ENCODE data around the gene GABPB2. TPM values are rescaled to one million over a fixed set of nuclear protein-coding genes. Genes with fewer than 3 reads are reported as not detected.

GABPB2 gene
- total RNA-seq, 4 donors from 2014 or later, result 16.2 to 20.6 (median 18.1) TPM

- Histone ChIP-seq H3K27me3 (no peaks in the 10 kb centered on the region), H3K4me1 (peaks cover 43% of the 10 kb centered on the region), H3K27ac (peak overlapping the region; percentile 95), H3K4me3 (no peak overlapping the region), H3K9me3 (no peaks in the 10 kb centered on the region), H3K36me3 (peaks cover 48% of the 10 kb centered on the region)
- WGBS, result 92% methylated on average over 4 of the region's 4 CpGs
- no peak for TF ChIP-seq CTCF (IDR thresholded peaks at IDR 0.05)
- no peak for TF ChIP-seq POLR2AphosphoS5 (IDR thresholded peaks at IDR 0.05)
- TF ChIP-seq POLR2A (IDR thresholded peaks at IDR 0.05), result no peak
- TF ChIP-seq EP300 (IDR thresholded peaks at IDR 0.05), result no peak
- DNase-seq (ENCODE audit: low spot score in 2 of 2), result no peak
Observed at GRCh38 chr1:151054971-151055547, 15.5 kb upstream of the GABPB2 start.

GRCh38 chr1:151055581-151055980 is 15.0 kb upstream of the GABPB2 start:
- no peak for DNase-seq (ENCODE audit: low spot score in 2 of 2)
- Histone ChIP-seq H3K9me3 (no peaks in the 10 kb centered on the region), H3K4me3 (peak overlapping the region; percentile 85), H3K27ac (peak overlapping the region; percentile 95), H3K36me3 (peaks cover 48% of the 10 kb centered on the region), H3K4me1 (peaks cover 48% of the 10 kb centered on the region), H3K27me3 (no peaks in the 10 kb centered on the region)
- no peak for TF ChIP-seq POLR2A (IDR thresholded peaks at IDR 0.05)
- no peak for TF ChIP-seq CTCF (IDR thresholded peaks at IDR 0.05)
- no peak for TF ChIP-seq POLR2AphosphoS5 (IDR thresholded peaks at IDR 0.05)
- no peak for TF ChIP-seq EP300 (IDR thresholded peaks at IDR 0.05)
- 78% methylated on average over 1 of the region's 2 CpGs for WGBS

- Histone ChIP-seq H3K4me3 (peak overlapping the region; percentile 85), H3K27me3 (no peaks in the 10 kb centered on the region), H3K9me3 (no peaks in the 10 kb centered on the region), H3K4me1 (peaks cover 48% of the 10 kb centered on the region), H3K36me3 (peaks cover 48% of the 10 kb centered on the region), H3K27ac (peak overlapping the region; percentile 95)
- WGBS, result 47% methylated on average over 2 of the region's 2 CpGs
- TF ChIP-seq POLR2AphosphoS5 (IDR thresholded peaks at IDR 0.05) (no peak), CTCF (IDR thresholded peaks at IDR 0.05) (no peak), POLR2A (IDR thresholded peaks at IDR 0.05) (no peak), EP300 (IDR thresholded peaks at IDR 0.05) (no peak)
- DNase-seq (ENCODE audit: low spot score in 2 of 2), result no peak
Observed at GRCh38 chr1:151056149-151056548, 14.4 kb upstream of the GABPB2 start.

GRCh38 chr1:151058692-151059091 is 11.9 kb upstream of the GABPB2 start:
- no peaks in the 10 kb centered on the region for H3K27me3 ChIP-seq
- TF ChIP-seq POLR2AphosphoS5 (IDR thresholded peaks at IDR 0.05) (peak in 2 of 3 donors; percentile 58 to 66), POLR2A (IDR thresholded peaks at IDR 0.05) (no peak)
- peak overlapping the region; percentile 95 for H3K27ac ChIP-seq
- peak overlapping the region; percentile 85 for H3K4me3 ChIP-seq
- peak; percentile 83 to 85 for DNase-seq (ENCODE audit: low spot score in 2 of 2)
- H3K9me3 ChIP-seq, result no peaks in the 10 kb centered on the region
- WGBS, result 0% methylated on average over 10 of the region's 10 CpGs
- peaks cover 45% of the 10 kb centered on the region for H3K4me1 ChIP-seq
- peaks cover 24% of the 10 kb centered on the region for H3K36me3 ChIP-seq

GRCh38 chr1:151059109-151060006 is 11.2 kb upstream of the GABPB2 start, which contains the start of gene CDC42SE1:
CDC42SE1 (minus strand) TSS chr1:151059622; CDS start chr1:151055730, 3,892 bp downstream.
- H3K9me3 ChIP-seq, result no peaks in the 10 kb centered on the region
- WGBS, result under 1% methylated on average over 53 of the region's 58 CpGs
- peaks cover 45% of the 10 kb centered on the region for H3K4me1 ChIP-seq
- peak within 1 kb of the TSS; percentile 95 for H3K27ac ChIP-seq
- peak within 1 kb of the TSS; percentile 85 for H3K4me3 ChIP-seq
- DNase-seq (ENCODE audit: low spot score in 2 of 2), result peak; percentile 90 to 91
- H3K36me3 ChIP-seq, result peaks cover 17% of the 10 kb centered on the region
- H3K27me3 ChIP-seq, result no peaks in the 10 kb centered on the region
- peak in 2 of 3 donors; percentile 86 to 88 for TF ChIP-seq POLR2AphosphoS5 (IDR thresholded peaks at IDR 0.05)
- peak; percentile 67 to 97 for TF ChIP-seq CTCF (IDR thresholded peaks at IDR 0.05)
- TF ChIP-seq POLR2A (IDR thresholded peaks at IDR 0.05), result peak in 1 of 2 donors; percentile 85
- TF ChIP-seq EP300 (IDR thresholded peaks at IDR 0.05), result no peak
